HEK293 (cell line): ENCODE measurements around the gene CDT1.

ENCODE experiments used
- KLF9 ChIP-seq: fragments of 450-650 bp; formaldehyde crosslinking; IDR thresholded peaks from 2 replicates; pipeline ENCODE4 v1.5.1; 2016; ENCODE audit warnings: missing biosample characterization, missing genetic modification characterization, low read depth
- PRDM1 ChIP-seq: fragments of 450-650 bp; formaldehyde crosslinking; IDR thresholded peaks from 2 replicates; pipeline ENCODE4; 2016; ENCODE audit warnings: missing biosample characterization, missing genetic modification characterization
- RBAK ChIP-seq: fragments of 450-650 bp; formaldehyde crosslinking; IDR thresholded peaks from 2 replicates; pipeline ENCODE4 v1.5.1; 2016; ENCODE audit warnings: missing biosample characterization, missing genetic modification characterization
- SCRT1 ChIP-seq: fragments of 450-650 bp; formaldehyde crosslinking; IDR thresholded peaks from 2 replicates; pipeline ENCODE4 v1.5.1; 2016; ENCODE audit warnings: missing biosample characterization, missing genetic modification characterization, borderline replicate concordance
- YY2 ChIP-seq: fragments of 450-650 bp; formaldehyde crosslinking; IDR thresholded peaks from 2 replicates; pipeline ENCODE4 v1.5.1; 2016; ENCODE audit warnings: missing biosample characterization, missing genetic modification characterization
- ZNF112 ChIP-seq: fragments of 450-650 bp; formaldehyde crosslinking; IDR thresholded peaks from 2 replicates; pipeline ENCODE4 v1.5.0; 2017; ENCODE audit warnings: missing biosample characterization, missing genetic modification characterization
- ZNF146 ChIP-seq: fragments of 450-650 bp; formaldehyde crosslinking; IDR thresholded peaks from 2 replicates; pipeline ENCODE4 v1.5.1; 2016; ENCODE audit warnings: missing biosample characterization, missing genetic modification characterization
- ZNF157 ChIP-seq: fragments of 450-650 bp; formaldehyde crosslinking; IDR thresholded peaks from 2 replicates; pipeline ENCODE4 v1.5.1; 2016; ENCODE audit warnings: missing biosample characterization, missing genetic modification characterization
- ZNF24 ChIP-seq: fragments of 450-650 bp; formaldehyde crosslinking; IDR thresholded peaks from 2 replicates; pipeline ENCODE4 v1.5.1; 2016; ENCODE audit warnings: missing biosample characterization, missing genetic modification characterization
- ZNF266 ChIP-seq: fragments of 450-650 bp; formaldehyde crosslinking; IDR thresholded peaks from 2 replicates; pipeline ENCODE4 v1.5.1; 2016; ENCODE audit warnings: missing biosample characterization, missing genetic modification characterization, low read depth
- ZNF274 ChIP-seq, 2 experiments: fragments of 200-500 bp in 1 of 2; fragments of 450-650 bp in 1 of 2; sonication (Bioruptor generic) in 1 of 2; formaldehyde crosslinking in 1 of 2; IDR thresholded peaks; 2 replicates each; pipeline versions ENCODE4 v1.5.1 to v1.6.1; 2014 to 2016; ENCODE audit warnings: borderline replicate concordance in 1 of 2, inconsistent platforms in 1 of 2, low read length in 1 of 2, missing biosample characterization in 1 of 2, missing genetic modification characterization in 1 of 2
- ZNF292 ChIP-seq: fragments of 450-650 bp; formaldehyde crosslinking; IDR thresholded peaks from 2 replicates; pipeline ENCODE4 v1.5.1; 2016; ENCODE audit warnings: low read depth, missing biosample characterization, missing genetic modification characterization, borderline replicate concordance
- ZNF311 ChIP-seq: fragments of 450-650 bp; formaldehyde crosslinking; IDR thresholded peaks from 2 replicates; pipeline ENCODE4 v1.5.1; 2017; ENCODE audit warnings: missing biosample characterization, missing genetic modification characterization, borderline replicate concordance
- ZNF404 ChIP-seq: fragments of 450-650 bp; formaldehyde crosslinking; IDR thresholded peaks from 2 replicates; pipeline ENCODE4 v1.5.1; 2017; ENCODE audit warnings: missing biosample characterization, missing genetic modification characterization
- ZNF514 ChIP-seq: fragments of 450-650 bp; formaldehyde crosslinking; IDR thresholded peaks from 2 replicates; pipeline ENCODE4 v1.5.1; 2016; ENCODE audit warnings: missing biosample characterization, missing genetic modification characterization
- ZNF530 ChIP-seq: fragments of 450-650 bp; formaldehyde crosslinking; IDR thresholded peaks from 2 replicates; pipeline ENCODE4 v1.5.1; 2016; ENCODE audit warnings: low read depth, missing biosample characterization, missing genetic modification characterization
- ZNF548 ChIP-seq: fragments of 450-650 bp; formaldehyde crosslinking; IDR thresholded peaks from 2 replicates; pipeline ENCODE4 v1.5.1; 2016; ENCODE audit warnings: missing biosample characterization, missing genetic modification characterization
- ZNF555 ChIP-seq: fragments of 450-650 bp; formaldehyde crosslinking; conservative IDR thresholded peaks from 2 replicates; pipeline ENCODE4 v1.5.1; 2017; ENCODE audit warnings: missing biosample characterization, mild to moderate bottlenecking, missing genetic modification characterization, inconsistent platforms
- ZNF558 ChIP-seq: fragments of 450-650 bp; formaldehyde crosslinking; IDR thresholded peaks from 2 replicates; pipeline ENCODE4 v1.5.1; 2016; ENCODE audit warnings: missing biosample characterization, missing genetic modification characterization
- ZNF670 ChIP-seq: fragments of 450-650 bp; formaldehyde crosslinking; IDR thresholded peaks from 2 replicates; pipeline ENCODE4 v1.5.1; 2016; ENCODE audit warnings: missing biosample characterization, missing genetic modification characterization, low read depth
- ZNF830 ChIP-seq: fragments of 450-650 bp; IDR thresholded peaks from 2 replicates; pipeline ENCODE4 v1.5.0; 2018; ENCODE audit warnings: missing biosample characterization, missing genetic modification characterization, low read depth, mild to moderate bottlenecking, moderate library complexity
- ZNF837 ChIP-seq: fragments of 450-650 bp; formaldehyde crosslinking; IDR thresholded peaks from 2 replicates; pipeline ENCODE4 v1.5.1; 2016; ENCODE audit warnings: missing biosample characterization, missing genetic modification characterization
- ZNF843 ChIP-seq: fragments of 450-650 bp; formaldehyde crosslinking; IDR thresholded peaks from 2 replicates; pipeline ENCODE4 v1.5.1; 2016; ENCODE audit warnings: missing biosample characterization, missing genetic modification characterization
- ZSCAN30 ChIP-seq: fragments of 450-650 bp; IDR thresholded peaks from 2 replicates; pipeline ENCODE4 v1.5.1; 2018; ENCODE audit warnings: missing biosample characterization, mild to moderate bottlenecking, missing genetic modification characterization, moderate library complexity
- TF ChIP-seq, protein P1 (sequence below): fragments of 450-650 bp; formaldehyde crosslinking; IDR thresholded peaks from 2 replicates; pipeline ENCODE4 v1.5.1; 2016; ENCODE audit warnings: missing biosample characterization, missing genetic modification characterization
- TF ChIP-seq, protein P2 (sequence below): fragments of 450-650 bp; IDR thresholded peaks from 2 replicates; pipeline ENCODE4 v1.5.1; 2018; ENCODE audit warnings: missing biosample characterization, missing genetic modification characterization
- TF ChIP-seq, protein P3 (sequence below): fragments of 450-650 bp; formaldehyde crosslinking; IDR thresholded peaks from 2 replicates; pipeline ENCODE4 v1.5.1; 2016; ENCODE audit warnings: missing biosample characterization, missing genetic modification characterization
- TF ChIP-seq, protein P4 (sequence below): fragments of 450-650 bp; formaldehyde crosslinking; IDR thresholded peaks from 2 replicates; pipeline ENCODE4 v1.5.1; 2016; ENCODE audit warnings: missing biosample characterization, missing genetic modification characterization, low read depth
- TF ChIP-seq, protein P5 (sequence below): fragments of 450-650 bp; formaldehyde crosslinking; IDR thresholded peaks from 2 replicates; pipeline ENCODE4 v1.5.1; 2016; ENCODE audit warnings: missing biosample characterization, missing genetic modification characterization
- TF ChIP-seq, protein P6 (sequence below): fragments of 450-650 bp; formaldehyde crosslinking; IDR thresholded peaks from 2 replicates; pipeline ENCODE4 v1.5.0; 2017; ENCODE audit warnings: missing biosample characterization, missing genetic modification characterization, borderline replicate concordance

The CDT1 gene

DNA sequence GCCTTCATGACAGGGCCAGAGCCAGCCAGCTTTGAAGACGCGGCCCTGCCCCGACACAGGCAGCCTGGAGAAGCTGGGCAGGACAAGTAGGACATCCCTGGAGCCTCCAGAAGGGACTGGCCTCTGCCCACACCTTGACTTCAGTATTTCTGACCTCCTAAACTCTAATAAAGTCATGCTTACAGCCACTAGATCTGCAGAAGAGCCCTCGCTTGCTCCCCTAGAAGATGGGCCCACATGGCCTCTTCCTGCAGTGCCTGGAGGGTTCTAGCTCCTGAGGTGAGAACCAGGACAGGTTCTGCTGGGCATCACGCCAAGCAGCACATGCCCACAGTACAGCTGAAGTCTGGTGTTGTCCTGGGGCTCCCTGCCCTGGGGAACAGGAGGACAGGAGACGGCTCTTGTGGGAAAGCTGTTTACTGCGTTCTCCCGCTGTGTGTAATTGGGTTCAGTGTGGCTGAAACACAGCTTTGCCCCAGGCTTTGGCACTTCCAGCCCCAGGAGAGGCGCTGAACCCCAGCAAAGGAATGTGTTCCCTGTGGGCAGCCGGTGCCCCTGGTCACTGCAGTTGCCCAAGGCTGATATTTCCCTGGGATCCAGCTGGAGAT lies 5.6 kb downstream of the CDT1 start (continued):
- no peak for TF ChIP-seq ZNF292 (tag by site-specific recombination)
- TF ChIP-seq PRDM1 (tag by site-specific recombination) = no peak
- TF ChIP-seq ZNF843 (tag by site-specific recombination) = 0 out of 2 replicates have a peak, but pooled peaks have one; percentile 10
- no peak for TF ChIP-seq ZNF266
- no peak for TF ChIP-seq KLF9 (tag by site-specific recombination)
- no peak for TF ChIP-seq ZNF830 (tag by site-specific recombination)
- TF ChIP-seq, protein P1, sequence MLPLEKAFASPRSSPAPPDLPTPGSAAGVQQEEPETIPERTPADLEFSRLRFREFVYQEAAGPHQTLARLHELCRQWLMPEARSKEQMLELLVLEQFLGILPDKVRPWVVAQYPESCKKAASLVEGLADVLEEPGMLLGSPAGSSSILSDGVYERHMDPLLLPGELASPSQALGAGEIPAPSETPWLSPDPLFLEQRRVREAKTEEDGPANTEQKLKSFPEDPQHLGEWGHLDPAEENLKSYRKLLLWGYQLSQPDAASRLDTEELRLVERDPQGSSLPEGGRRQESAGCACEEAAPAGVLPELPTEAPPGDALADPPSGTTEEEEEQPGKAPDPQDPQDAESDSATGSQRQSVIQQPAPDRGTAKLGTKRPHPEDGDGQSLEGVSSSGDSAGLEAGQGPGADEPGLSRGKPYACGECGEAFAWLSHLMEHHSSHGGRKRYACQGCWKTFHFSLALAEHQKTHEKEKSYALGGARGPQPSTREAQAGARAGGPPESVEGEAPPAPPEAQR (tag by site-specific recombination) = no peak
- peak; percentile 73; the same call in 1 of the 2 replicates for TF ChIP-seq ZNF837
- TF ChIP-seq, protein P2, sequence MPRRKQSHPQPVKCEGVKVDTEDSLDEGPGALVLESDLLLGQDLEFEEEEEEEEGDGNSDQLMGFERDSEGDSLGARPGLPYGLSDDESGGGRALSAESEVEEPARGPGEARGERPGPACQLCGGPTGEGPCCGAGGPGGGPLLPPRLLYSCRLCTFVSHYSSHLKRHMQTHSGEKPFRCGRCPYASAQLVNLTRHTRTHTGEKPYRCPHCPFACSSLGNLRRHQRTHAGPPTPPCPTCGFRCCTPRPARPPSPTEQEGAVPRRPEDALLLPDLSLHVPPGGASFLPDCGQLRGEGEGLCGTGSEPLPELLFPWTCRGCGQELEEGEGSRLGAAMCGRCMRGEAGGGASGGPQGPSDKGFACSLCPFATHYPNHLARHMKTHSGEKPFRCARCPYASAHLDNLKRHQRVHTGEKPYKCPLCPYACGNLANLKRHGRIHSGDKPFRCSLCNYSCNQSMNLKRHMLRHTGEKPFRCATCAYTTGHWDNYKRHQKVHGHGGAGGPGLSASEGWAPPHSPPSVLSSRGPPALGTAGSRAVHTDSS (tag by site-specific recombination) = no peak
- no peak for TF ChIP-seq ZNF157 (tag by site-specific recombination)
- TF ChIP-seq SCRT1 (tag by site-specific recombination) = no peak
- TF ChIP-seq ZNF530 (tag by site-specific recombination) = no peak
- no peak for TF ChIP-seq ZNF404 (tag by site-specific recombination)
- TF ChIP-seq, protein P3, sequence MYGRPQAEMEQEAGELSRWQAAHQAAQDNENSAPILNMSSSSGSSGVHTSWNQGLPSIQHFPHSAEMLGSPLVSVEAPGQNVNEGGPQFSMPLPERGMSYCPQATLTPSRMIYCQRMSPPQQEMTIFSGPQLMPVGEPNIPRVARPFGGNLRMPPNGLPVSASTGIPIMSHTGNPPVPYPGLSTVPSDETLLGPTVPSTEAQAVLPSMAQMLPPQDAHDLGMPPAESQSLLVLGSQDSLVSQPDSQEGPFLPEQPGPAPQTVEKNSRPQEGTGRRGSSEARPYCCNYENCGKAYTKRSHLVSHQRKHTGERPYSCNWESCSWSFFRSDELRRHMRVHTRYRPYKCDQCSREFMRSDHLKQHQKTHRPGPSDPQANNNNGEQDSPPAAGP (tag by site-specific recombination) = no peak
- no peak for TF ChIP-seq ZNF548
- TF ChIP-seq ZNF24 (tag by site-specific recombination) = no peak
- no peak for TF ChIP-seq ZNF670 (tag by site-specific recombination)
- peak; percentile 45; the same call in 1 of the 2 replicates for TF ChIP-seq ZSCAN30
- no peak for TF ChIP-seq ZNF311
- no peak for TF ChIP-seq ZNF555 (tag by site-specific recombination)
- no peak for TF ChIP-seq ZNF146
- TF ChIP-seq, protein P4, sequence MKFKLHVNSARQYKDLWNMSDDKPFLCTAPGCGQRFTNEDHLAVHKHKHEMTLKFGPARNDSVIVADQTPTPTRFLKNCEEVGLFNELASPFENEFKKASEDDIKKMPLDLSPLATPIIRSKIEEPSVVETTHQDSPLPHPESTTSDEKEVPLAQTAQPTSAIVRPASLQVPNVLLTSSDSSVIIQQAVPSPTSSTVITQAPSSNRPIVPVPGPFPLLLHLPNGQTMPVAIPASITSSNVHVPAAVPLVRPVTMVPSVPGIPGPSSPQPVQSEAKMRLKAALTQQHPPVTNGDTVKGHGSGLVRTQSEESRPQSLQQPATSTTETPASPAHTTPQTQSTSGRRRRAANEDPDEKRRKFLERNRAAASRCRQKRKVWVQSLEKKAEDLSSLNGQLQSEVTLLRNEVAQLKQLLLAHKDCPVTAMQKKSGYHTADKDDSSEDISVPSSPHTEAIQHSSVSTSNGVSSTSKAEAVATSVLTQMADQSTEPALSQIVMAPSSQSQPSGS (tag by site-specific recombination) = no peak
- TF ChIP-seq, protein P5, sequence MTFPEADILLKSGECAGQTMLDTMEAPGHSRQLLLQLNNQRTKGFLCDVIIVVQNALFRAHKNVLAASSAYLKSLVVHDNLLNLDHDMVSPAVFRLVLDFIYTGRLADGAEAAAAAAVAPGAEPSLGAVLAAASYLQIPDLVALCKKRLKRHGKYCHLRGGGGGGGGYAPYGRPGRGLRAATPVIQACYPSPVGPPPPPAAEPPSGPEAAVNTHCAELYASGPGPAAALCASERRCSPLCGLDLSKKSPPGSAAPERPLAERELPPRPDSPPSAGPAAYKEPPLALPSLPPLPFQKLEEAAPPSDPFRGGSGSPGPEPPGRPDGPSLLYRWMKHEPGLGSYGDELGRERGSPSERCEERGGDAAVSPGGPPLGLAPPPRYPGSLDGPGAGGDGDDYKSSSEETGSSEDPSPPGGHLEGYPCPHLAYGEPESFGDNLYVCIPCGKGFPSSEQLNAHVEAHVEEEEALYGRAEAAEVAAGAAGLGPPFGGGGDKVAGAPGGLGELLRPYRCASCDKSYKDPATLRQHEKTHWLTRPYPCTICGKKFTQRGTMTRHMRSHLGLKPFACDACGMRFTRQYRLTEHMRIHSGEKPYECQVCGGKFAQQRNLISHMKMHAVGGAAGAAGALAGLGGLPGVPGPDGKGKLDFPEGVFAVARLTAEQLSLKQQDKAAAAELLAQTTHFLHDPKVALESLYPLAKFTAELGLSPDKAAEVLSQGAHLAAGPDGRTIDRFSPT (tag by site-specific recombination) = peak; percentile 96
- TF ChIP-seq RBAK = no peak
- no peak for TF ChIP-seq ZNF274 (IDR thresholded peaks at IDR 0.05; ENCODE audit: low read length)
- TF ChIP-seq ZNF274 (tag by site-specific recombination; IDR thresholded peaks at IDR 0.05; ENCODE audit: borderline replicate concordance) = no peak
- no peak for TF ChIP-seq ZNF112 (tag by site-specific recombination)
- no peak for TF ChIP-seq ZNF558 (tag by site-specific recombination)
- TF ChIP-seq, protein P6, sequence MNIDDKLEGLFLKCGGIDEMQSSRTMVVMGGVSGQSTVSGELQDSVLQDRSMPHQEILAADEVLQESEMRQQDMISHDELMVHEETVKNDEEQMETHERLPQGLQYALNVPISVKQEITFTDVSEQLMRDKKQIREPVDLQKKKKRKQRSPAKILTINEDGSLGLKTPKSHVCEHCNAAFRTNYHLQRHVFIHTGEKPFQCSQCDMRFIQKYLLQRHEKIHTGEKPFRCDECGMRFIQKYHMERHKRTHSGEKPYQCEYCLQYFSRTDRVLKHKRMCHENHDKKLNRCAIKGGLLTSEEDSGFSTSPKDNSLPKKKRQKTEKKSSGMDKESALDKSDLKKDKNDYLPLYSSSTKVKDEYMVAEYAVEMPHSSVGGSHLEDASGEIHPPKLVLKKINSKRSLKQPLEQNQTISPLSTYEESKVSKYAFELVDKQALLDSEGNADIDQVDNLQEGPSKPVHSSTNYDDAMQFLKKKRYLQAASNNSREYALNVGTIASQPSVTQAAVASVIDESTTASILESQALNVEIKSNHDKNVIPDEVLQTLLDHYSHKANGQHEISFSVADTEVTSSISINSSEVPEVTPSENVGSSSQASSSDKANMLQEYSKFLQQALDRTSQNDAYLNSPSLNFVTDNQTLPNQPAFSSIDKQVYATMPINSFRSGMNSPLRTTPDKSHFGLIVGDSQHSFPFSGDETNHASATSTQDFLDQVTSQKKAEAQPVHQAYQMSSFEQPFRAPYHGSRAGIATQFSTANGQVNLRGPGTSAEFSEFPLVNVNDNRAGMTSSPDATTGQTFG = no peak
- TF ChIP-seq ZNF514 (tag by site-specific recombination) = no peak
- no peak for TF ChIP-seq YY2 (tag by site-specific recombination)
